ENCODE results near the gene GLG1. TPM values are rescaled to one million over a fixed set of nuclear protein-coding genes. Genes with fewer than 3 reads are reported as not detected.

The GLG1 gene
- total RNA-seq, 1 donor from 2014 or later: 110 TPM

GRCh38 chr16:74650966-74651567 lies 44.2 kb upstream of the GLG1 start:
- H3K4me3 ChIP-seq: no peak overlapping the region
- no peaks in the 10 kb centered on the region for H3K9me3 ChIP-seq
- peaks cover 61% of the 10 kb centered on the region for H3K36me3 ChIP-seq
- intact Hi-C loops (cut with DNase I): no loop called here
- DNase-seq (no peak), ATAC-seq (no peak)
- H3K4me1 ChIP-seq: no peaks in the 10 kb centered on the region
- TF ChIP-seq, protein P1, sequence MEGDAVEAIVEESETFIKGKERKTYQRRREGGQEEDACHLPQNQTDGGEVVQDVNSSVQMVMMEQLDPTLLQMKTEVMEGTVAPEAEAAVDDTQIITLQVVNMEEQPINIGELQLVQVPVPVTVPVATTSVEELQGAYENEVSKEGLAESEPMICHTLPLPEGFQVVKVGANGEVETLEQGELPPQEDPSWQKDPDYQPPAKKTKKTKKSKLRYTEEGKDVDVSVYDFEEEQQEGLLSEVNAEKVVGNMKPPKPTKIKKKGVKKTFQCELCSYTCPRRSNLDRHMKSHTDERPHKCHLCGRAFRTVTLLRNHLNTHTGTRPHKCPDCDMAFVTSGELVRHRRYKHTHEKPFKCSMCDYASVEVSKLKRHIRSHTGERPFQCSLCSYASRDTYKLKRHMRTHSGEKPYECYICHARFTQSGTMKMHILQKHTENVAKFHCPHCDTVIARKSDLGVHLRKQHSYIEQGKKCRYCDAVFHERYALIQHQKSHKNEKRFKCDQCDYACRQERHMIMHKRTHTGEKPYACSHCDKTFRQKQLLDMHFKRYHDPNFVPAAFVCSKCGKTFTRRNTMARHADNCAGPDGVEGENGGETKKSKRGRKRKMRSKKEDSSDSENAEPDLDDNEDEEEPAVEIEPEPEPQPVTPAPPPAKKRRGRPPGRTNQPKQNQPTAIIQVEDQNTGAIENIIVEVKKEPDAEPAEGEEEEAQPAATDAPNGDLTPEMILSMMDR (IDR thresholded peaks at IDR 0.05): peak; percentile 40
- no peak overlapping the region for H3K27ac ChIP-seq
- no peaks in the 10 kb centered on the region for H3K27me3 ChIP-seq (ENCODE audit: low read depth)

GRCh38 chr16:74649839-74650504 lies 43.1 kb upstream of the GLG1 start:
- H3K4me1 ChIP-seq: no peaks in the 10 kb centered on the region
- TF ChIP-seq, protein P1 (IDR thresholded peaks at IDR 0.05): no peak
- intact Hi-C loops (cut with DNase I): no loop called here
- H3K27me3 ChIP-seq (ENCODE audit: low read depth): no peaks in the 10 kb centered on the region
- no peak overlapping the region for H3K27ac ChIP-seq
- DNase-seq (no peak), ATAC-seq (no peak)
- peaks cover 66% of the 10 kb centered on the region for H3K36me3 ChIP-seq
- H3K4me3 ChIP-seq: no peak overlapping the region
- H3K9me3 ChIP-seq: no peaks in the 10 kb centered on the region

- DNase-seq: no peak
- ATAC-seq: no peak
- peaks cover 92% of the 10 kb centered on the region for H3K36me3 ChIP-seq
Measured at GRCh38 chr16:74641969-74642368, 35.1 kb upstream of the GLG1 start.

GRCh38 chr16:74637742-74638453 lies 31.0 kb upstream of the GLG1 start:
- intact Hi-C loops (cut with DNase I): no loop called here
- ATAC-seq (no peak), DNase-seq (no peak)
- Histone ChIP-seq H3K27ac (no peak overlapping the region), H3K4me1 (no peaks in the 10 kb centered on the region), H3K27me3 (ENCODE audit: low read depth) (no peaks in the 10 kb centered on the region), H3K36me3 (peaks cover 98% of the 10 kb centered on the region), H3K9me3 (no peaks in the 10 kb centered on the region), H3K4me3 (no peak overlapping the region)
- TF ChIP-seq, protein P1 (IDR thresholded peaks at IDR 0.05): no peak

More at GRCh38 chr16:74641969-74642368, 35.1 kb upstream of the GLG1 start:
- Histone ChIP-seq H3K4me1 (no peaks in the 10 kb centered on the region), H3K4me3 (no peak overlapping the region), H3K27me3 (ENCODE audit: low read depth) (no peaks in the 10 kb centered on the region), H3K9me3 (no peaks in the 10 kb centered on the region), H3K27ac (no peak overlapping the region)
- TF ChIP-seq, protein P1 (IDR thresholded peaks at IDR 0.05): no peak
- intact Hi-C loops (cut with DNase I): no loop called here

DNA sequence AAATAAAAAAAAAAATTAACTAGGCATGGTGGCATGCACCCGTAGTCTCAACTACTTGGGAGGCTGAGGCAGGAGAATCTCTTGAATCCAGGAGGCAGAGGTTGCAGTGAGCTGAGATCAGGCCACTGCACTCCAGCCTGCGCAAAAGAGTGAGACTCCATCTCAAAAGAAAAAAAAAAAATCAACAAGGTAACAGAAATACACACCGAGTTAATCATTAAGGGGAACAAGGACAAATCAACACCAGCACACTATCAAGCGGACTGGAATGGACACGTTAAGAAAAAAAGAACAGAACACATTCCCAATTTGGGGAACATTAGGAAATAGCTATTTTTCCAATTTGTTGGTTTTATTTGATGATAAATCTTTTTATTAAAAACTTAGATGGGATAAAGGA lies 28.4 kb upstream of the GLG1 start:
- TF ChIP-seq, protein P1 (IDR thresholded peaks at IDR 0.05): no peak
- Histone ChIP-seq H3K27me3 (ENCODE audit: low read depth) (no peaks in the 10 kb centered on the region), H3K27ac (no peak overlapping the region), H3K36me3 (peaks cover 96% of the 10 kb centered on the region), H3K9me3 (no peaks in the 10 kb centered on the region), H3K4me1 (no peaks in the 10 kb centered on the region), H3K4me3 (no peak overlapping the region)
- intact Hi-C loops (cut with DNase I): no loop called here
- DNase-seq (no peak), ATAC-seq (no peak)
